Common myeloid progenitor, CD34-positive (primary cell): ENCODE data around the gene CBLN2.

Source experiments
- CTCF ChIA-PET: fragments of 350-600 bp; sonication (Branson Sonifier 250); formaldehyde crosslinking; loops from one replicate; lab custom pipeline; 2021; ENCODE audit warnings: antibody characterized with exemption; lab: Charles Lee
- POLR2A ChIA-PET: fragments of 350-600 bp; sonication (Branson Sonifier 250); formaldehyde crosslinking; loops from one replicate; lab custom pipeline; 2021; ENCODE audit warnings: antibody characterized with exemption; lab: Charles Lee
- DNase-seq, 3 donors: peaks; one replicate each; pipeline versions ENCODE4 v3.0.0 to v3.0.0-alpha.2; 2013
- H3K27ac ChIP-seq, 2 experiments: 1 replicate in 1 of 2; 2 replicates in 1 of 2; pipeline ENCODE4 v1.7.0; 2013; ENCODE audit warnings: inconsistent platforms in 2 of 2, low read length in 2 of 2, mild to moderate bottlenecking in 2 of 2, low read depth in 1 of 2, moderate library complexity in 1 of 2; ENCODE audit not compliant: severe bottlenecking in 2 of 2, insufficient read depth in 1 of 2, poor library complexity in 1 of 2
- H3K27me3 ChIP-seq, 5 experiments: replicated peaks in 2 of 5; 1 replicate in 3 of 5; 2 replicates in 2 of 5; pipeline versions ENCODE4 v1.6.1 to v1.7.0; 2013; ENCODE audit warnings: low read length in 4 of 5, mild to moderate bottlenecking in 2 of 5, moderate library complexity in 2 of 5, inconsistent platforms in 1 of 5; ENCODE audit not compliant: insufficient read depth in 5 of 5, control insufficient read depth in 4 of 5
- H3K36me3 ChIP-seq, 4 experiments: 1 replicate in 2 of 4; 2 replicates in 2 of 4; pipeline versions ENCODE4 v1.6.1 to v1.7.0; 2013; ENCODE audit warnings: low read length in 3 of 4, control low read depth in 1 of 4, mild to moderate bottlenecking in 1 of 4; ENCODE audit not compliant: control insufficient read depth in 4 of 4, insufficient read depth in 4 of 4
- H3K4me1 ChIP-seq, 4 experiments: 1 replicate in 3 of 4; 2 replicates in 1 of 4; pipeline versions ENCODE4 v1.6.1 to v1.7.1; 2013; ENCODE audit warnings: low read length in 3 of 4, mild to moderate bottlenecking in 3 of 4, control low read depth in 1 of 4, inconsistent platforms in 1 of 4, moderate library complexity in 1 of 4; ENCODE audit not compliant: control insufficient read depth in 4 of 4, insufficient read depth in 4 of 4; ENCODE audit errors: control extremely low read depth in 1 of 4
- H3K4me3 ChIP-seq, 7 experiments: 1 replicate in 4 of 7; 2 replicates in 3 of 7; pipeline versions ENCODE4 v1.5.1 to v1.7.0; 2013; ENCODE audit warnings: mild to moderate bottlenecking in 7 of 7, low read length in 6 of 7, moderate library complexity in 6 of 7, inconsistent platforms in 2 of 7, low read depth in 2 of 7, control low read depth in 1 of 7; ENCODE audit not compliant: insufficient read depth in 4 of 7, control insufficient read depth in 1 of 7; ENCODE audit errors: extremely low read depth in 1 of 7
- H3K9me3 ChIP-seq, 5 experiments: 1 replicate in 4 of 5; 2 replicates in 1 of 5; pipeline versions ENCODE4 v1.6.1 to v1.7.1; 2013; ENCODE audit warnings: low read length in 4 of 5, mild to moderate bottlenecking in 2 of 5, inconsistent platforms in 1 of 5, low read depth in 1 of 5, moderate library complexity in 1 of 5; ENCODE audit not compliant: control insufficient read depth in 4 of 5, insufficient read depth in 2 of 5; ENCODE audit errors: control extremely low read depth in 1 of 5
- WGBS: methylation state at CpG from one replicate; pipeline ENCODE4 v1.1.5; 2013; ENCODE audit not compliant: insufficient coverage; 5-methylcytosine and 5-hydroxymethylcytosine counted together

CBLN2 gene

DNA sequence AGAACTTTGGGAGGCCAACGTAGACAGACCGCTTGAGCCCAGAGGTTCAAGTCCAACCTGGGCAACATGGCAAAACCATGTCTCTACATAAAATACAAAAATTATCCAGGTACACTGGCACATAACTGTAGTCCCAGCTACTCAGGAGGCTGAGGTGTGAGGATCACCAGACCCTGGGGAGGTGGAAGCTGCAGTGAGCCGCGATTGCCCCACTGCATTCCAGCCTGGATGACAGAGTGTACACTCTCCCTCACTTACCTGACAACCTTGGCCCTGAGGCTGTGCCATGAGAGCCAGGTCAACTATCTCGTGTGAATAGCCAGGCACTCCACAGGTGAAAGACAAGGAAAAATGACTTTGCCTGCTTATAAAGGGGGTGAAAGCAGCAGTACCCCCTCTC lies 39.3 kb downstream of the CBLN2 start:
- H3K27ac ChIP-seq, result no peak overlapping the region
- DNase-seq, result no peak
- H3K4me3 ChIP-seq, result no peak overlapping the region
- no peaks in the 10 kb centered on the region for H3K4me1 ChIP-seq
- no peaks in the 10 kb centered on the region for H3K36me3 ChIP-seq
- 84% methylated on average over 5 of the region's 5 CpGs for WGBS
- ChIA-PET POLR2A (no interaction called here), CTCF (no interaction called here)
- H3K9me3 ChIP-seq, result no peaks in the 10 kb centered on the region
- H3K27me3 ChIP-seq, result no peaks in the 10 kb centered on the region

DNA sequence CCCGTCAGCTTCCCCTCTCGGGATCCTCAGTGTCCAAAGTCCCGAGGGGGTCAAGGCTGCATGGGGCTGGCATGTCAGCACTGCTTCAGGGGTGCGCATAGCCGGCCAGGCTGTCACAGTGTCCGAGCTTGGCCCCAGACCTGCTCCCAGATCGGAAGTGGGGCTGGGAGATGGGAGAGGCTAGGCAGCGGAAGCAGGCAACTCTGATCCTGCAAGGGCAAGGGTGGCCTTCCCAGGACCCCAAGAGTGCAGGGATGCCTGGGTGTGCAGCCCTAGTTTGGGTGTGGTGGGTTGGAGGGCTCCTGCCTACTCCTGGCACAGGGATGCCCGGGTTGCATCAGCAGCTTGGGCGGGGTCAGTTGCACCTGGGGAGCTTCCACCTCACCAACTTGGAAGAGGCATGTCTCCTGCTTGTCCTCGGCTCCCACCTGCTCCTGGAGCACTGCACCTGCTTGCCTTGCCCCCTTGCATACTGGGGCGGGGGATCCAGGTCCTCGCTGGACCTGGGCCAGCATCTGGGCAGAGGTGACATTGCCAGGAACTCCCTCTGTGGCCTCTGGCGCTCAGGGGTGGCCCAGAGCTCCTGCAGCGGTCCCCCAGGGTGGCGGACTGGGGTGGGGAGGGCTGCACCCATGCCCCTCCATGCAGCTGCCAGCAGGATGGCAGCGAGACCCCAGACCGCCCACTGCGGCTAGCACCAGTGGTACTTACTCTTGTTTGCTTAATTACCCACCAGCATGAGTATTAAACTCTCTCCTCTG lies 41.3 kb downstream of the CBLN2 start:
- H3K36me3 ChIP-seq, result no peaks in the 10 kb centered on the region
- no peak overlapping the region for H3K27ac ChIP-seq
- no peak overlapping the region for H3K4me3 ChIP-seq
- DNase-seq, result no peak
- H3K27me3 ChIP-seq, result no peaks in the 10 kb centered on the region
- ChIA-PET CTCF (no interaction called here), POLR2A (no interaction called here)
- 93% methylated on average over 17 of the region's 19 CpGs for WGBS
- no peaks in the 10 kb centered on the region for H3K9me3 ChIP-seq
- no peaks in the 10 kb centered on the region for H3K4me1 ChIP-seq

DNA sequence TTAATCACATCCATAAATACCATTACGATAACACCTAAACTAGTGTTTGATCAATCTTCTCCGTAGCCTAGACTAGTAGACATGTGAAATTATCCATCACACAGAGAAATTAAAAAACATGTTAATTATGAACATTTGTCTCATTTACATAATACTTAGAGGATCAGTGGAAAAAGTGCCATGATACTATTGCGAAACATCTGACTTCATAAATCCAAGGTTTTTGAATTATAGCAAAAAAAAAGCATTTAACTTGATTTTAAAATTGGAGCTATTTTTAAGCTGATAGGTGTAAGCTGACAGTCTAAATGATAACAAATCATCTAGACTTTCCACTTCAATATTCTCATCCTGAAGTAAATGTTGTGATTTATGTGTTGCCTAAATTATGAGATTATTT lies 51.6 kb downstream of the CBLN2 start:
- no peak for DNase-seq
- Histone ChIP-seq H3K27me3 (no peaks in the 10 kb centered on the region), H3K4me1 (no peaks in the 10 kb centered on the region), H3K4me3 (no peak overlapping the region), H3K27ac (no peak overlapping the region), H3K36me3 (no peaks in the 10 kb centered on the region), H3K9me3 (no peaks in the 10 kb centered on the region)
- ChIA-PET CTCF (interaction anchor here (0.6 kb wide), 2 partner anchors 23 to 692 kb away, joined by 3 read pairs; no protein-coding TSS in a partner anchor), POLR2A (no interaction called here)
- WGBS, result no CpG with 5 or more reads among the region's 3 CpGs
